Omental fat pad (tissue), 4 donors: Measurements from ENCODE around the gene TUBGCP4. TPM values are rescaled to one million over a fixed set of nuclear protein-coding genes. Genes with fewer than 3 reads are reported as not detected.
"Not testable (repeated sequence)": the region's sequence is repeated elsewhere in the genome, so short reads cannot be mapped to it uniquely, and the experiment has no call there.

ENCODE experiments used
- ATAC-seq: fragments of 150-250 bp; one replicate; pipeline ENCODE4 v1.9.1; 2016; ENCODE audit warnings: mild to moderate bottlenecking, moderate library complexity; ENCODE audit not compliant: low FRiP score
- DNase-seq: peaks from one replicate; pipeline ENCODE4 v3.0.0-alpha.2; 2019; ENCODE audit warnings: low spot score
- total RNA-seq, 4 donors: library from RNA; depleted of rRNA; stranded (reverse); fragments of >200 nt; gene quantifications; one replicate each; pipeline ENCODE4 v1.1.0, GENCODE V29; 2016
- TF ChIP-seq, protein P1 (sequence below), 3 donors: fragments of 450-650 bp; IDR thresholded peaks; one replicate each; pipeline ENCODE4 v1.5.1; 2016 to 2017; ENCODE audit warnings: antibody characterized with exemption in 3 of 3, mild to moderate bottlenecking in 3 of 3, moderate library complexity in 2 of 3

The TUBGCP4 gene
- total RNA-seq, 4 donors from 2014 or later, result 10.5 to 13.2 (median 12.6) TPM

DNA sequence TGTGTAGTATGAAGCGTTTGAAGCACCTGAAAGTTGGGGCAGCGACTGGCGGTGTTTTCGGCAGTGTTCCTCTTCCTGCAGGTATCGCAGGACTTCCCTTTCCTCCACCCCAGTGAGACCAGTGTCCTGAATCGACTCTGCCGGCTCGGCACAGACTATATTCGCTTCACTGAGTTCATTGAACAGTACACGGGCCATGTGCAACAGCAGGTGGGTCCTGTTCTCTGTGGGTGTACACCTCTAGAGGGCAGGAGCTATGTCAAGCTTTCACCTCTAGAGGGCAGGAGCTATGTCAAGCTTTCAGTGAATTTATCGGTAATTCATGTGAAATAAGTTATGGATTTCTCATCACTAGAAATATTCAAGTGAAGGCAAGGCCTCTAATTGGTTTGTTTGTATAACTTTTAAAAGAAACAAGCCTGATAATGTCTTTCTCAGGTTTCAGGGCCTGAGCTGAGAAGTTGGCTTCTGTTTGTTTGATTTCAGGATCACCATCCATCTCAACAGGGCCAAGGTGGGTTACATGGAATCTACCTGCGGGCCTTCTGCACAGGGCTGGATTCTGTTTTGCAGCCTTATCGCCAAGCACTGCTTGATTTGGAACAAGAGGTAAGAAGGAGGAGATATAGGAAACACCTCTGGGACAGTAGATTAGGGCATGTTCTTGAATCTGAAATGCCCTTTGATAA lies 5.3 kb downstream of the TUBGCP4 start:
- TF ChIP-seq, protein P1, sequence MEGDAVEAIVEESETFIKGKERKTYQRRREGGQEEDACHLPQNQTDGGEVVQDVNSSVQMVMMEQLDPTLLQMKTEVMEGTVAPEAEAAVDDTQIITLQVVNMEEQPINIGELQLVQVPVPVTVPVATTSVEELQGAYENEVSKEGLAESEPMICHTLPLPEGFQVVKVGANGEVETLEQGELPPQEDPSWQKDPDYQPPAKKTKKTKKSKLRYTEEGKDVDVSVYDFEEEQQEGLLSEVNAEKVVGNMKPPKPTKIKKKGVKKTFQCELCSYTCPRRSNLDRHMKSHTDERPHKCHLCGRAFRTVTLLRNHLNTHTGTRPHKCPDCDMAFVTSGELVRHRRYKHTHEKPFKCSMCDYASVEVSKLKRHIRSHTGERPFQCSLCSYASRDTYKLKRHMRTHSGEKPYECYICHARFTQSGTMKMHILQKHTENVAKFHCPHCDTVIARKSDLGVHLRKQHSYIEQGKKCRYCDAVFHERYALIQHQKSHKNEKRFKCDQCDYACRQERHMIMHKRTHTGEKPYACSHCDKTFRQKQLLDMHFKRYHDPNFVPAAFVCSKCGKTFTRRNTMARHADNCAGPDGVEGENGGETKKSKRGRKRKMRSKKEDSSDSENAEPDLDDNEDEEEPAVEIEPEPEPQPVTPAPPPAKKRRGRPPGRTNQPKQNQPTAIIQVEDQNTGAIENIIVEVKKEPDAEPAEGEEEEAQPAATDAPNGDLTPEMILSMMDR (IDR thresholded peaks at IDR 0.05), result no peak
- ATAC-seq, result no peak

DNA sequence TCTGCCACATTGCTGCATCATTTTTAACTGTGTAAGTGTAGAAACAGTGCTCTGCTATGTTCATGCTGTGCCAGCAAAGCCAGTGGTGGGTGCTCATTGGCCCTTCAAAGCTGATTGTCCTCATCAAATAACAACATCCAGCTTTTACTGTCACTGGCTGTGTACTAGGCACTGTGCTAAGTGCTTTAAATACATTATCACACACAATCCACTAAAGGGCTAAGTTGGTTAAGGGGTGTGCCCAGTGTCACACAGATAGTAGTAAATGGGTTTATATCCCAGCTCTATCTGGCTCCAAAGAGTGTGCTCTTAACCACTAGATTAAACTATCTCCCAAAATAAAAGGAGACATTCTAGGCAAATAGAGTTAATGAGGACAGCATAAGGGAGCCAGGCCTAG lies 7.7 kb downstream of the TUBGCP4 start:
- DNase-seq, result no peak
- TF ChIP-seq, protein P1 (IDR thresholded peaks at IDR 0.05), result no peak
- ATAC-seq, result no peak

More for the DNA sequence above, 5.3 kb downstream of the TUBGCP4 start:
- no peak for DNase-seq

DNA sequence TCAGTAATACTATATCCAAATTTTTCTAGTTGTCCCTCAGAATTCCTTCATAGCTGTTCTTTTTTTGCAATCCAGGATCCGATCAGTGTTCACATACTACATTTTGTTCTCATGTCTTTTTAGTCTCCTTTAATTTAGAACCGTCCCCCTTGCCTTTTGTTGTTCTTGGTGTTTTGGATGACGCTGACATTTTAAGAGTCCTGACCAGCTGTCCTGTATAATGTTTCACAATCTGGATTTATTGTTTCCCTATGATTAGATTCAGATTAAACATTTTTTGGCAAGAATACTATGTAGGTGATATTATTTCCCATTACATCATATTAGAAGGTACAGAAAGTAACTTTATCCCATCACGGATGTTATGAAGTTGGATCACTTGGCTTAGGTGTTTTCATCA lies 11.4 kb downstream of the TUBGCP4 start:
- DNase-seq, result no peak
- ATAC-seq, result no peak
- TF ChIP-seq, protein P1 (IDR thresholded peaks at IDR 0.05), result no peak

DNA sequence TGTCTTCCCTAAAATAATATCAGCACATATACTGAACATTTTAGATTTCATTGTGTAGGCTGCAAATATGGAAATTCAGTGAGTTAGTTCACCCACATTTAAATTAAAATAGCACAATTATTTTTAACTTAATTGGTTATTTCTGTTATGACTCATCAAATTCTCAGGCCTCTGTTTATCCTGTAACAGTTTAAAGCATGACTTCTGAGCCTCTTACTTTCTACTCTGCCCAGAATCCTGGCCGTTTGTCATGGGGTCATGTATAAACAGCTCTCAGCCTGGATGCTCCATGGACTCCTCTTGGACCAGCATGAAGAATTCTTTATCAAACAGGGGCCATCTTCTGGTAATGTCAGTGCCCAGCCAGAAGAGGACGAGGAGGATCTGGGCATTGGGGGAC lies 12.2 kb downstream of the TUBGCP4 start:
- DNase-seq (no peak), ATAC-seq (no peak)
- TF ChIP-seq, protein P1 (IDR thresholded peaks at IDR 0.05), result no peak

DNA sequence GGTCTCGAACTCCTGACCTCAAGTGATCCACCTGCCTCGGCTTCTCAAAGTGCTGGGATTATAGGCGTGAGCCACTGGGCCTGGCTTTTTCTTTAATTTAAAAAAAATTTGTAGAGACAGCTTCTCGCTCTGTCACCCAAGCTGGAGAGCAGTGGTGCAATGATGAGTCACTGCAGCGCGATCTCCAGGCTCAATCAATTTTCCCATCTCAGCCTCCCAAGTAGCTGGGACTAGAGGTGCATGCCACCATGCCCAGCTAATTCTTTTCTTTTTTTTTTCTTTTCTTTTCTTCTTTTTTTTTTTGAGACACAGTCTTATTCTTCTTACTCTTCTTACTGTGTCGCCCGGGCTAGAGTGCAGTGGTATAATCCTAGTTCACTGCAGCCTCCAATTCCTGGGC lies 19.8 kb downstream of the TUBGCP4 start:
- ATAC-seq (no peak), DNase-seq (no peak)

DNA sequence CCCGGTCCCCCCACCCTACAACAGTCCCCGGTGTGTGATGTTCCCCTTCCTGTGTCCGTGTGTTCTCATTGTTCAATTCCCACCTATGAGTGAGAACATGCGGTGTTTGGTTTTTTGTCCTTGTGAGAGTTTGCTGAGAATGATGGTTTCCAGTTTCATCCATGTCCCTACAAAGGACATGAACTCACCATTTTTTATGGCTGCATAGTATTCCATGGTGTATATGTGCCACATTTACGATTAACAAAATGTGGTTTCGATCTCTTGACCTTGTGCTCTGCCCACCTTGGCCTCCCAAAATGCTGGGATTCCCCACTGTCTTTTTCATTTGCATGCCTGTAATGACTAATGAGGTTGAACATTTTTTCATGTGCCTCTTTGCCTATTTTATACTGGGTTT lies 22.7 kb downstream of the TUBGCP4 start:
- ATAC-seq, result not testable (repeated sequence)

More for the DNA sequence above, 19.8 kb downstream of the TUBGCP4 start:
- TF ChIP-seq, protein P1 (IDR thresholded peaks at IDR 0.05), result no peak

DNA sequence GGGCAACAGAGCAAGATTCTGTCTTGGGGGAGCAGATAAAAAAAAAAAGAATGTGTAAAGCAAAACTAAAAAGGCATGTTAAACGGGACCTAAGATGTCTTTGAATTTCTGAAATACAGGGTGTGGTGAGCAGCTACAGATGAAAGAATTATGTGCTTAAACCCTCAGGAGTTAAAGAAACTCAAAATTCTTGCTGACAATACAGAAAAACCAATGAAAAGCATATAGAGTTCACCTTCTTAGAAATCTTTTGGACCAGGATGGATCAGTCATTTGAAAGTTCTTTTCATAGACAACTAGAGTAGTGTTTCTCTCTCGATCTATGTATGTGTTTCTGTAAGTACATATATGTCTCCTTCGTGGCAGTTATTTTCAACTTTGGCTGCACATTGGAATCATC lies 31.4 kb downstream of the TUBGCP4 start:
- TF ChIP-seq, protein P1 (IDR thresholded peaks at IDR 0.05), result no peak
- ATAC-seq (no peak), DNase-seq (no peak)

More for the DNA sequence above, 22.7 kb downstream of the TUBGCP4 start:
- not testable (repeated sequence) for DNase-seq
